ENCODE measurements around the gene FBXO2.
"Not testable (repeated sequence)": the region's sequence is repeated elsewhere in the genome, so short reads cannot be mapped to it uniquely, and the experiment has no call there.

Gene FBXO2

DNA sequence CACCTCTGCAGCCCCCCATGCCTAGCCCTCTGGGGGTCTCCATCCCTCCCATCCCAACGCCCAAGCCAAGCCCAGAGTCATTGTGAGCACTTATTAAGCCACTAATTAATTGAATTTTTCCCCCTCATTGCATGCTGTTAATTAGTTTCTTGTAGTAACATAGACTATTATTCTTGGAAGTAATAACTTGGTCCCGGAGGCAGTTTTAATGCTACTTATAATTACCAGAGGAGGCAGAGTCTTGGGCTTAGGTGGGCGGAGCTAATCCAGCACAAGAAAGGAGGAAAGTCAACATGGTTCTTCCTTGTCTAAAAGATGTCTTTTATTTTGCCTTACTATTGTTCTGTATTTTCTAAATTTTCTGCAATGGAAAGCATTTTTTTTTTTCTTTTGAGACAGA, 27.7 kb downstream of the FBXO2 start:
- DNase-seq = no peak

DNA sequence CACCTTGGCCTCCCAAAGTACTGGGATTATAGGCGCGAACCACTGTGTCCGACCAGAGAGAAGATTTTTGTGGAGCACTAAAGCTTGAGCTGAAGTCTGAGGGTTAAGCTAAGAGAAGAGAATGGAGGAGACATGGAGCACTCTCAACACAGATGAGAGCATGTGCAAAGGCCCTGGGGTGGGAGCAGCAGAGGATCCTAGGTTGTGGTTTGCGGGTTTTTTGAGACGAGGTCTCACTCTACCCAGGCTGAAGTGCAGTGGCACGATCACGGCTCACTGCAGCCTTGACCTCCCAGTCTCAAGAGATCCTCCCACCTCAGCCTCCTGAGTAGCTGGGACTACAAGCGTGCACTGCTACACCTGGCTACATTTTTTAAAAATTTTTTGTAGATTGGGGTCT, 30.5 kb downstream of the FBXO2 start:
- DNase-seq = no peak

DNA sequence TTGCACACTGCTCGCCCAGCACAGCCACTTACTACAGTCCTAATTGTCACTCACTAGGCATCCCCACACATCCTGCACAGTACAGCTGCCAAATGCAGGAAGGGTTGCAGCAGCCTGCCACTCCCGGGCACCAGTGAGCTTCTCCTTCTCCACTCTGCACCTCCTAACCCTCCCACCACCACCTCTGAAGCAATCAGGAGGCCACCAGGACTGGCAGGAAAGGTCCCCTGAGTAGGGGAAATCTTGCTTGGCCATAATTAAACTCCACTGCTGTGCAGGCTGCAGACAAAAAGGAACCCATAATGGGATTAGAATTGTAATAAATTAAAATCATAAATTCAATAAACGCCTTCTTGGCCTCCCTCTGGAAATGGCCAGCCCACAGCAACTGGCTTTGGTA, 31.8 kb downstream of the FBXO2 start:
- DNase-seq = no peak

DNA sequence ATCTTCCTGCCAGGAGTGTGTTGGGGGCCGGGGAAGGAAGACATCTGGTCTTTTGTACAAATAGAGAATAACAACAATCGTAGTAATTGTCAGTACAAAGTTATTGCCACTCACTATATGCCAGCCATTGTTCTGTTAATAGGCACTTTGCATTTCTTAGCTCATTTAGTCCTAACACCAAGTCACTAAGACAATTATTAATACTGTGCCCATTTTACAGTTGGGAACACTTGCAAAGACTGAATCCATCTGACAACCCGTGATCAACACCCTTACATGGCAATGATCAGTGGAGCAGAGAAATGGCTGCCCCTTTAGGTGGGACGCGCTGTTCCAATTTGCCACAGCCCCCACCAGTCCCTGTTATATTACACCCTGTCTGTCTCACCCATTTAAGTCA, 33.3 kb downstream of the FBXO2 start:
- no peak for DNase-seq

DNA sequence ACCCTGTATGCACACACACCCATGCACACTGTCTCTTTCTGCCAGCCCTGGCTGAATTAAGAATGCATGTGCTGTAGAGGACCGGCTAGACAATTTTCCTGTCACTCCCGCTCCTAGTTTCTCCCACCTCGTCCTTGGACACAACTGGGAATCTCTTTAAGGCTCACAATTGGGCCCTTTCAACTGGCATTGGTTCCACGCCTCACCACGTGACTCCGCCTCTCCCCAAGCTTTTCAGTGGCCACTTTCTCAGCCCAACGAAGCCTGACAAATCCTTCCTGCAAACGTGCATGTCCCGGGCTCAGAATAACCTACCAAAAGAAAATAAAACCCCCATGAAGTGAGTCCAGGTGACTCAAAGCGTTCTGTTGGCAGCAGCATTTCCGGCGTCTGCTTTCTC, 33.8 kb downstream of the FBXO2 start:
- DNase-seq = no peak

DNA sequence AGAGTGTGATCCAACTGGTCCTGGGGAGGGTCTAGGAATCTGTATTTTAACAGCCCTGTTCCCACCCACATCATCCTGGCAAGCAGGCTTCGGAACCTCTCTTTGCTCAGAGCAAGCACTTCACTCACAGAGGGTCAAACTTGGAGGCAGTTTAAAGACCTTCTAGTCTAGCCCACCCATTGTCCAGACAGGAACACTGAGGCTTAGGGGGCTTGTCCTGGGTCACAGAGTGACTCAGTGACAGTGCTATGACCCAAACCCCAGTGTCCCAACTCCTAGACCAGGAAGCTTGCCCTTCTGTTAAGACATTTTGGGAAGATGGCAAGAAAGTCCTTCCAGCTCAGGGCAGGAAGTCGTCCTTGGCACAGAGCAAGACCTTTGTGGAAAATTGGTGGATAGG, 36.5 kb downstream of the FBXO2 start:
- no peak for DNase-seq

DNA sequence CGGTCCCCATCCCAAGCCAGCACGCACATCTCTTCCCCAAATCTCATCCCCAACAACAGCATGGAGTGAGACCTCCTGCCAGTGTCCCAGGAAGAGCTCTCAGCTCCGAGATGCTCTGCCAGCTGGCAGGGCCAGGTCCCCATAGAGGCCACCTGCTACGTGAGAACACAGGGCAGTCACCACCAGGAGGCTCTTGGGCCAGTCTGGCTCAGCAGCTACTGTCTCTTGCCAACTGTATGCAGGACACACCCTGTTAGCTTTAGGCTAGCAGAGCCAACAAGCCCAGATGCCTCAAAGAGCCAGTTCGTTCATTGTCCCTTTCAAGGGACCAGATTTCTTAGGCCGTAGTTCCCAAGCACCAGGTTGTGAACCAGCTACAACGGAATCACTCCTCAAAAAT, 36.9 kb downstream of the FBXO2 start:
- DNase-seq = no peak

DNA sequence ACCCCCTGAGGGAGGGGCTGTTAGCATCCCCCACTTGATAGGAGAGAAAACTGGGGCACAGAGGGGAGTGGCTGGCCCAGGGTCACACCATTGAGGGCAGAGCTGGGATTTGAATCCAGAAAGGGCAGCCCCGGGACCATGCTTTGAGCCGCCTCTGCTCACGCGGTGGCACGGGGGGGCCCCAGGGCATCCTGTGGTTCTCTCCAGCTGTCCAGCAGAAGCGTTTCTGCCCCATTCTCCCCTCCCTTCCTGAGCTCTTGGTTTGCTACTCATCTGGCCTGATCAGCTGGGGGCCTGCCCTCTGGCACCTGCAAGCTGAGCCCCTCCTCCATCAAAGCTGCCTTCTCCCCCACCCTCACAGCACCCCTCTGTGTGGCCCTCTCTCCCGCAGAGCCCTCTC, 37.5 kb downstream of the FBXO2 start:
- DNase-seq = no peak

DNA sequence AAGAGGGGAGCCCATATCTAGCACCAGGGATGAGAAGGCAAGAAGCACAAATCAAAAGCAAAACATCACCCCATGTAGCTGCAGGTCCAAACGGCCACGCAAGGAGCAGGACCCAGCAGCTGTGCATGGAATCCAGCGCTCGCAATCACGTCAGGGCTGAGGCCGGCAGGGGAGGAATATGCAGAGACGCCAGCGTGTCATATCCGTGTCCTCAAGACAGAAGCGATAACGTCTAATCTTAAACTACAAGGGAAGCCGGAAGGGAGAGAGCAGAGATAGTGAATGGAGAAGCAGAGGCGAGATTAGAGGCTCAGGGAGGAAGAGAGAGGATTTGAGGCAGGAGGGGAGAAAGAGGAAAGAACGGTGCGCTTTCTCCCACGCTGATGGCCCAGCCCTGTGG, 39.1 kb downstream of the FBXO2 start:
- no peak for DNase-seq

DNA sequence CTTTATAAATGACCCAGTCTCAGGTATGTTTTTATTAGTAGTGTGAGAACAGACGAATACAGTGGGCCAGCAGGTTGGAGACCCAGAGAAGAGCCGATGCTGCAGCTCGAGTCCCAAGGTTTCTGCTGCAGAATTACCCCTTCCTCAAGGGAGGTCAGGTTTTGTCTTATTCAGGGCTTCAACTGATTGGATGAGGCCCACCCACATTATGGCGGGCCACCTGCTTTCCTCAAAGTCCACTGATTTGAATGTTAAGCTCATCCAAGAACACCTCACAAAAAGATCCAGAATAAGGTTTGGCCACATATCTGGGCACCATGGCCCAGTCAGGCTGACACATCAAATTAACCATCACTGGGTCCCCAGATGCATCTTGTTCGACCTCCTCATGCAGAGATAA, 40.9 kb downstream of the FBXO2 start:
- DNase-seq = no peak

DNA sequence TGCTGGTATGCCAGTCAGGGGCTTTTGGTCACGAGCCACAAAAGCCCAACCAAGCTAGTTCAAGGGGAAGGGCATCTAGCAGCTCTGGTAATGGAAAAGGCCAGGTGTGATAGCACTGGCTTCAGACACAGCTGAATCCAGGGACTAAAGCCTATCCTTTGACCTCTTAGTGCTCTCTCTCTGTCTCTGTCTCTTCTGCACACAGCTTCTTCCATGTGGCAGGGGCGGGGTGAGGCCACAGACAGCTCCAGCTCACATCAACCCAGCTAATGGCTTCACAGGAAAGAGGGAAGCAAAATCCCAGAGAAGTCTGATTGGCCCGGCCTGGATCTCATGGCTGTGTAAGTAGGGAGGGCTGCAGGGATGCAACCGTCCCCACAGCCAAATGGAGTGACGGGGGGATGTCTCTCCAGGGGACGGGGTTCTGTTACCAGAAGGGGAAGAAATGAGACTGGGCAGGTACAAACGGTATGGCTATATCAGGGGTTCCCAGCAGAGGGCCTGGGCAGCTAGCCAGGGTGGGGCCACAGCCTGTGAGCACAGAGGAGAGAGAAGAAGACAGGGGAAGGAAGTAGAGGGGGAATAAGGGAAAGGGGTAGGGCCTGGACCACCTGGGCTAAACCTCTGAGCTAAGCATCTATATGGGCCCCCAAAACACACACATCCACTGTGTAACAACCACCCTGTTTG, 42.4 kb downstream of the FBXO2 start:
- no peak for DNase-seq

DNA sequence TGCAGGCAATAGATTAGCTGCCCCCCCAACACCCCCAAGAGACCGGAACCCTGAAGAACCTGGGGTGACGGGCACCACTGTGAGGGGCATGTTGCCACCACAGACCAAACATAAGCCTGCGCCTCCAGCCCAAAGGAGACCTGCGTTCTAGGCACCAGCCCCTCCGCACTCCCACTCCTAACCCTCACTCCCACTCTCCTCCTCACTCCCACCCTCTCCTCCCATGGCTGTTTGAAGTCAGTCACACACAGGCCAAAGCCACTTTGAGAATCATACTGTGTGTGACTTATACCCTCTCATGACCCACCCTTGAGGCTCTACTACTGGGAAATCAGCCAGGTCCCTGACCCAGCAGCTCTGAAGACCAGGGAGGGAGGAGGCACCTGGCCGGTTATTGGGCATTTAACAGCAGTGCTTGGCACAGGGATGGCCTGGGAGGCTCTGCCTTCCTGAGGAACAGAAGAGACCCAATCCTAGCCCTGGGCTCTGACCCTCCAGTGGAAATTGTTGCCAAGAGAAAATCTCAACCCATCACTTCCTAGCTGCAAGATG, 43.5 kb downstream of the FBXO2 start:
- DNase-seq = no peak

DNA sequence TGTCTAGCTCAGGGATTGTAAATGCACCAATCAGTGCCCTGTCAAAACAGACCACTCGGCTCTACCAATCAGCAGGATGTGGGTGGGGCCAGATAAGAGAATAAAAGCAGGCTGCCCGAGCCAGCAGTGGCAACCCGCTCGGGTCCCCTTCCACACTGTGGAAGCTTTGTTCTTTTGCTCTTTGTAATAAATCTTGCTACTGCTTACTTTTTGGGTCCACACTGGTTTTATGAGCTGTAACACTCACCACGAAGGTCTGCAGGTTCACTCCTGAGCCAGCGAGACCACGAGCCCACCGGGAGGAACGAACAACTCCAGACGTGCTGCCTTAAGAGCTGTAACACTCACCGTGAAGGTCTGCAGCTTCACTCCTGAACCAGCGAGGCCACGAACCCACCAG, 44.9 kb downstream of the FBXO2 start:
- not testable (repeated sequence) for DNase-seq

DNA sequence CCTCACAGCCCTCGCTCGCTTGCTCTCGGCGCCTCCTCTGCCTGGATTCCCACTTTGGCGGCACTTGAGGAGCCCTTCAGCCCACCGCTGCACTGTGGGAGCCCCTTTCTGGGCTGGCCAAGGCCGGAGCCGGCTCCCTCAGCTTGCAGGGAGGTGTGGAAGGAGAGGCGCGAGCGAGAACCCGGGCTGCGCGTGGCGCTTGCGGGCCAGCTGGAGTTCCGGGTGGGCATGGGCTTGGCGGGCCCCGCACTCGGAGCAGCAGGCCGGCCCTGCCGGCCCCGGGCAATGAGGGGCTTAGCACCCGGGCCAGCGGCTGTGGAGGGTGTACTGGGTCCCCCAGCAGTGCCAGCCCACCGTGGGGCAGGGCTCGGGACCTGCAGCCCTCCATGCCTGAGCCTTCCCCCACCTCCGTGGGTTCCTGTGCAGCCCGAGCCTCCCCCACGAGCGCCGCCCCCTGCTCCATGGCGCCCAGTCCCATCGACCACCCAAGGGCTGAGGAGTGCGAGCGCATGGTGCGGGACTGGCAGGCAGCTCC, 45.6 kb downstream of the FBXO2 start:
- not testable (repeated sequence) for DNase-seq

DNA sequence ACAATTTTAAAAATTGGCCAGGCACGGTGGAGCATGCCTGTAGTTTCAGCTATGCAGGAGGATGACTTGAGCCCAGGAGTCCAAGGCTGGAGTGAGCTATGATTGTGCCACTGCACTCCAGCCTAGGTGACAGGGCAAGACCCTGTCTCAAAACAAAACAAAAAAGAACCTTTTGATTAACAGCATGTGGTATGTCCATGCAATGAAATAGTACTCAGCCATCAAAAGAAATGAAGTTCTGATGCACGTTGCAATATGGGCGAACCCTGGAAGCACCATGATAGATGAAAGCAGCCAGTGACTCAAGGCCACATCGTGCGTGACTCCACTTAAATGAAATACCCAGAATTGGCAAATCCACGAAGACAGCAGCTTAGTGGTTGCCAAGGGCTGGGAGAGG, 47.5 kb downstream of the FBXO2 start:
- no peak for DNase-seq

DNA sequence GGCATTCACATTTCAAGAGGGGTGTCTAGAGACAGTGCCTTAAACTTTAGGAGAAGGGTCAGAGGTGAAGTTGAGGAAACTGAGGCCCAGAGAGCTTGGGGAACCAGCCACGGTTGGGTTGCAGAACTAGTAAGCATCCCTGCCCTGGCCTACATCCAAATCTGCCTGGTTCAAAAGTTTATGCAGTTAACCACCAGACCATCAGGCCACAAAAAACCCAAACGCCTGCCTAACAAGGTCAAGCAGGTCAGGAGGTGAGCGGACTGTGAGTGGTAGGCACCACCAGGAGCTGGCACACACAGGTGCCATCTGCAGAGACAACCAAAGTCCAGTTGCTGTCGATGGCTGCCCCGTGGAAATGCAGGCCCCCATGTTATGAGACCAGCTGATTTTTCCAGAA, 51.2 kb downstream of the FBXO2 start:
- no peak for DNase-seq

DNA sequence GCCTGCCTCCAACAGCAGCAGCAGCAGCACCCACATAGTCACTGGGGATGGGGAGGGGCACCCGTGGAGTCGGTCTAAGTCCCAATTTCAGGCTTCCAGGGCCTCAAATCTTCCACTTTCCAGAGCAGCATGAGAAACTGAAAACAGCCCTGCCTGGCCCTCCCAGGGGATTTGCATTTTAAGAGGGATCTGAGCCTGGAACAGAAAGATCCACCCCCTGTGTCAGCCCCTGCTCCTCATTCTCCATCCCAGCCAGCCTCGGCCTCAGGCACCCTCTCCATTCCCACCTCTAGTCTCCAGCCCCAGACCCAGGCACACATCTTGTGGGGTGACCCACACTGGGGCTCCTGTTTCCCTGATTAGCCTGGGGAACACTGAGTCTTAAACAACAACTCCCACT, 51.8 kb downstream of the FBXO2 start:
- DNase-seq = no peak

DNA sequence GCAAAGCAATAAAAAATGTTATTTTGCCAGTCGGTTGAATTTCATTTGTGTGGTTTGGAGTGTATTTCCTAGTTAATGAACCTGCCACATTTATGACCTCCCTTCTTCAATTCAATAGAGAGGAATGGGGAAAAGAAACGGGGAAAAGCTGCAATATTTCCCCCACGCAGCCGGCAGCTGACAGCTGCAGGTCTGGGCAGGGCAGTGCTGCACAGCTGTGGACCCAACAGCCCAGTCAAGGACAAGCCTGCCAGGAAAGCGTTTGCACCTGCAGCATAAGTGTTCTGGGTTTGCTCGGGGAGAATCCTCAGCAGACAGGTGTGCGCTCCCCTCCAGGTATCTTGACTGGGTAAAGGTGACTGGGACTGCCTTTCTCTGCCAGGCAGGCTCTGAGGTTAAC, 53.4 kb downstream of the FBXO2 start:
- no peak for DNase-seq

DNA sequence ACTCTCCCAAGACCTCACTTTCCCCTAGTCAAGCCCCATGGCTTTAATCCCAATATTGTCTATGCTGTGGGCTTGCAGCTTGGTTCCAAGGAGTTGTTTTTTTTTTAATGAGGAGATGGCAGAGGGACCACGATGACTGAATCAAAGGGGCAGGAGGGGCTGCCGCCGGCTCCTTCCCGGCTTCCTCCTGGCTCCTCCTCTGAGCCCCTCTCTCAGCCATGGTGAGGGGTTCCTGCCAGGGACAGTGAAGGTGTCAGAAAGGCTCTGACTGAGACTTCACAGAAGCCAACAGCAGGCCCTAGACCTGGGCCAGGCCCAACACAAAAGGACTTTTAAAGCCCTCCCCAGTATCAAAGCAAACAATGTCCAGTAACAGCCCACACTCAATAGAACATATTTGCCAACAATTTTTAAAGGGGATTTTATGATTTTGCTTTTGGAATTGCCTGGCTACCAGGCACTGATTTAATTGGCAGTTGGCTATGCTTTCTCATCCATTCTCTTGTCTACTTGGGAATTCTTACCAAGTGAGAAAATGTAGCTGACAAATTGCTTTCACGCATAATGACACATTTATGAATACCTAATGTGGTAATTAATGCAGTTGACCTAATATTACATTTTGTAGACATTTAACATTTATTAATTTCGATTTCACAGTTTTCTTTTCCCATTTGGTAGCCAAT, 54.2 kb downstream of the FBXO2 start:
- no peak for DNase-seq

DNA sequence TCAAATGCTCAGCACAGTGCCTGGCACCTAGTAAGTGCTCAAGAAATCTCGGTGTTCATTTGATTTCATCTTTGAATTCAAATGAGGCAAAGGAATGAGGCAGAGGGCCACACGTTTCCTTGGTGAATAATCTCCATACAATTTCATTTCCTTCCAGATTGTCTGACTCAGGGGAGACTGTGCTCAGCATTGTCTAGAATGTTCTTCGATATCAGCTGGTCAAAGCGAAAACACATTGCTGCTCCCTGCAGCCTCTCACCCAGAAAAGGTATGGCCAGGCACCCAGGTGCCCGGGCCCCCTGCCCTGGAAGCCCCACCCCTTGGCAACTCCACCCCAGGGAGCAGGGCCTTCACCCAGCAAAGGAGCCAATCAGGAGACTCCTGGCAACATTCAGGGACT, 55.8 kb downstream of the FBXO2 start:
- DNase-seq = no peak

Measured in T-helper 2 cell (primary cell).